Right atrium auricular region (tissue), 2 donors: ENCODE measurements around the gene NID2. TPM values are rescaled to one million over a fixed set of nuclear protein-coding genes. Genes with fewer than 3 reads are reported as not detected.

Experiments used
- DNase-seq: peaks from one replicate; pipeline ENCODE4 v3.0.0-alpha.2; 2019; ENCODE audit warnings: low spot score
- H3K27ac ChIP-seq, 2 donors: fragments of 200-600 bp; sonication (generic); 1 replicate in 1 of 2; 2 replicates in 1 of 2; pipeline ENCODE4 v1.5.1; 2016 to 2019
- H3K27me3 ChIP-seq, 2 donors: fragments of 200-600 bp; sonication (generic); one replicate each; pipeline versions ENCODE4 v1.5.1 to v1.6.0; 2017 to 2019
- H3K36me3 ChIP-seq: fragments of 200-600 bp; sonication (generic); one replicate; pipeline ENCODE4 v1.5.1; 2016
- H3K4me1 ChIP-seq, 2 donors: fragments of 200-600 bp; sonication (generic); one replicate each; pipeline versions ENCODE4 v1.5.1 to v1.6.0; 2017 to 2019
- H3K4me3 ChIP-seq, 2 donors: fragments of 200-600 bp; sonication (generic); 1 replicate in 1 of 2; 2 replicates in 1 of 2; pipeline ENCODE4 v1.5.1; 2017 to 2019; ENCODE audit warnings: mild to moderate bottlenecking in 1 of 2, moderate library complexity in 1 of 2
- H3K9me3 ChIP-seq, 2 donors: fragments of 200-600 bp; sonication (generic); one replicate each; pipeline ENCODE4 v1.5.1; 2019
- total RNA-seq, 2 donors: library from RNA; depleted of rRNA; stranded (reverse); fragments of >200 nt; gene quantifications; one replicate each; pipeline ENCODE4 v1.1.0, GENCODE V29; 2016
- TF ChIP-seq, protein P1 (sequence below), 2 donors: fragments of 200-600 bp; sonication (generic); IDR thresholded peaks; one replicate each; pipeline ENCODE4 v1.5.1; 2019; ENCODE audit warnings: antibody characterized with exemption in 2 of 2

NID2 gene
- total RNA-seq, 2 donors from 2014 or later, result 23.0 to 41.2 TPM

DNA sequence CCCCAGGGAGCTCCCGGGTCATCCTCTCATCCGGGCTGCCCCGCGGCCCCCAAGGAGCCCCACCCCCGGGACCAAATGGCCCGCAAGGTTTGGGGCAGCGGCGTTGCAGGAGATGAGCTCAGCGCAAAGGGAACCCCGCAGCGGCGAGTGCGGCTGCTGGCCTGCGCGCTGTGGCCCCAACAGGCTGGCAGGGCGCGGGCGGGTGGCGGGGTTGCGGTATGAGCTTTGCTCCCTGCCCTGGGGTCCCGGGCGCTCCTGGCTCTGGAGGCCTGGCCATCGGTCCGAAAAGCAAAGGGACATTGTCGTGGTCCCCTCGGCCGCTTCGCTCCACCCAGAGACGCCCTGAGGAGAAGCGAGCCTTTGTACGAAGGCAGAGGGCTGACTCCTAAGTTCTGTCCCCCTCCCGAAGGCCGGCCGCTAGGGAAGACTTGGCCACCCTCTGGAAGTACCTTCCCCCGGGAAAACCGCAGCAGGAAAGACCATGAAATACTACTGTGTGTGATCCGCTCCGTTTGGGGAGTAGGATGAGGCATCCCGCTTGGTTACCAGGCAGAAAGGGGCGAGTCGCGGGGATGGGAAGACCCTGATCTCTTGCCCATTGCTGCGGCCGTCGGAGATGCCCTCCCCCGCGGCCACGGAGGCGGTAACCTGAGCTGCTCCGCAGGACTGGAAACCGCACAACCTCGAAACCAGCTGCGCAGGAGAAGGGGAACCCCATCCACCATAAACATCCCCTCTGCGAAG lies 620 bp upstream of the NID2 start:
- DNase-seq, result no peak
- TF ChIP-seq, protein P1, sequence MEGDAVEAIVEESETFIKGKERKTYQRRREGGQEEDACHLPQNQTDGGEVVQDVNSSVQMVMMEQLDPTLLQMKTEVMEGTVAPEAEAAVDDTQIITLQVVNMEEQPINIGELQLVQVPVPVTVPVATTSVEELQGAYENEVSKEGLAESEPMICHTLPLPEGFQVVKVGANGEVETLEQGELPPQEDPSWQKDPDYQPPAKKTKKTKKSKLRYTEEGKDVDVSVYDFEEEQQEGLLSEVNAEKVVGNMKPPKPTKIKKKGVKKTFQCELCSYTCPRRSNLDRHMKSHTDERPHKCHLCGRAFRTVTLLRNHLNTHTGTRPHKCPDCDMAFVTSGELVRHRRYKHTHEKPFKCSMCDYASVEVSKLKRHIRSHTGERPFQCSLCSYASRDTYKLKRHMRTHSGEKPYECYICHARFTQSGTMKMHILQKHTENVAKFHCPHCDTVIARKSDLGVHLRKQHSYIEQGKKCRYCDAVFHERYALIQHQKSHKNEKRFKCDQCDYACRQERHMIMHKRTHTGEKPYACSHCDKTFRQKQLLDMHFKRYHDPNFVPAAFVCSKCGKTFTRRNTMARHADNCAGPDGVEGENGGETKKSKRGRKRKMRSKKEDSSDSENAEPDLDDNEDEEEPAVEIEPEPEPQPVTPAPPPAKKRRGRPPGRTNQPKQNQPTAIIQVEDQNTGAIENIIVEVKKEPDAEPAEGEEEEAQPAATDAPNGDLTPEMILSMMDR (IDR thresholded peaks at IDR 0.05), result peak in 1 of 2 donors; percentile 21
- Histone ChIP-seq H3K4me3 (peak overlapping the region; percentile 65 to 67), H3K9me3 (no peaks in the 10 kb centered on the region), H3K4me1 (peaks cover 0 to 24% of the 10 kb centered on the region in 2 donors), H3K27me3 (no peaks in the 10 kb centered on the region), H3K36me3 (no peaks in the 10 kb centered on the region), H3K27ac (peak overlapping the region; percentile 89 to 92)

DNA sequence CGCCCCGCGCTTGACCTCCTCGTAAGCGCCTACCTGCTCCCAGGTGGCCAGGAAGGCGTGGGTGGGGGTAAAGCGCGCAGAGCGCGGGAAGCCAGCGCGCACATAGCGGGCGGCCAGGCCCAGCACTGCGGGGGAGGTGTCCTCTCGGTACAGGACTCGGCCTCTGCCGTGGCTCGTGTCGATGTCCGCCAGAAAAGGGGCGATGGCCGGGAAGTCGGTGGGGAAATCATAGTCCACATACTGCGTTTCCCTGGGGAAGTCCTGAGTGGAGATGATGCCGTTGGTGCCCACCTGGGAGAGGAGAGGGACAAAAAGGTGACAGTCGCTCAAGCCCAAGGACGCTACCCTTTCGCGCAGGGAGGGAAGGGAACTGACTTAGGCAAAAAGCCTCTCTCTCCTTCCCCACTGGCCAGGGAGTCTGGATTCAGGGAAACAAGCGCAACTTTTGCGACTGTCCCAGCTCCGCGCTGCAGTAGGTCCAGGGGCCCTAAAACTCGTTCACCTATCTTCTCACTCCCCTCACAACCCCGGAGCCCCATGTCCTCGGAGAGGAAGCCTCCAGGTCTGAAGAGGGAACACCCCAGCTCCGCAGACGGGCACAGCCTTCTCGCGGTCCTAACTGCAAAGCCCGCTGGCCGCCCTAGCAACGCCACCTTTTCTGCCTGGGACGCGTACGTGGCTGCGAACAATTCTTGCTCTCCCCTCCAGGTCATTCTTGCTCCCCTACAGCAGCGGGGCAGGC lies 815 bp downstream of the NID2 start:
- H3K9me3 ChIP-seq, result no peaks in the 10 kb centered on the region
- TF ChIP-seq, protein P1 (IDR thresholded peaks at IDR 0.05), result no peak
- H3K27me3 ChIP-seq, result no peaks in the 10 kb centered on the region
- no peak for DNase-seq
- peak overlapping the region; percentile 65 to 67 for H3K4me3 ChIP-seq
- H3K36me3 ChIP-seq, result no peaks in the 10 kb centered on the region
- H3K27ac ChIP-seq, result peak overlapping the region; percentile 89 to 92
- peaks cover 0 to 35% of the 10 kb centered on the region in 2 donors for H3K4me1 ChIP-seq

DNA sequence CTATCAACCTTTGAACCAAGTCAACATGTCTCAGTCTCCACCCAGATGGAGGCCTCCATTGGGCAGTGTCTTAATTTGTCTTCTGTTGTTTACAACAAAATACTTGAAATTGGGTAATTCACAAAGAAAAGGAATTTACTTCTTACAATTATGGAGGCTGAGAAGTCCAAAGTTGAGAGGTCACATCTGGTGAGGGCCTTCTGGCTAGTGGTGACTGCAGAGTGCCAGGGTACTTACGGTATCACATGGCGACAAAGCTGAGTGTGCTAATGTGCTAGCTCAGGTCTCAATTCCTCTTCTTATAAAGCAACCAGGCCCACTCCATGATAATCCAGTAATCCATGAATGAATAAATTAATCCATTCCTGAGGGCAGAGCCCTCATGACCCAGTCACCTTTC lies 4.7 kb downstream of the NID2 start:
- Histone ChIP-seq H3K27ac (peak overlapping the region; percentile 71 to 76), H3K9me3 (no peaks in the 10 kb centered on the region), H3K4me1 (peaks cover 0 to 67% of the 10 kb centered on the region in 2 donors), H3K27me3 (no peaks in the 10 kb centered on the region), H3K4me3 (no peak overlapping the region), H3K36me3 (peaks cover under 1% of the 10 kb centered on the region)
- DNase-seq, result no peak
- TF ChIP-seq, protein P1 (IDR thresholded peaks at IDR 0.05), result no peak

DNA sequence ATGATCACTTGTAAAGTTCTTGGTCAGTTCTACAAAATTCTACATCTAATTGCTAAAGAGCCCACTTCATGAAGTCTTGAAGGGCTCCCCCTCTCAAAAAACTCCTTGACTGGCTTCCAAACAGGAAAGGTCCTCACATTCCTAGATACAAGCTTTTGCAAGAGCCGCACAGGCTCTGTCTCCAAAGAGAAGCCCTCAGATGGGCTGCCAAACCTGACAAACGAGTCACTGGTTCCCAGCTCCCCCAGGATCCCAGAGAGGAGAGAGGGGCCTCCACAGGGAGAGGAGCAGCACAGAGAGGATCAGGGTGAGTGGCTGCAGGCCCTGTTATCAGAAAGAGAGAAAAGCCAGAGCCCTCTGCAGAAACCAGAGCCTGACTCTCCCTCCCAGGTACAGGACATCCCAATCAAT lies 5.8 kb downstream of the NID2 start:
- H3K36me3 ChIP-seq, result peaks cover 7% of the 10 kb centered on the region
- H3K4me3 ChIP-seq, result no peak overlapping the region
- peak overlapping the region; percentile 71 to 76 for H3K27ac ChIP-seq
- H3K4me1 ChIP-seq, result peaks cover 0 to 77% of the 10 kb centered on the region in 2 donors
- no peaks in the 10 kb centered on the region for H3K9me3 ChIP-seq
- no peaks in the 10 kb centered on the region for H3K27me3 ChIP-seq
- DNase-seq, result no peak
- TF ChIP-seq, protein P1 (IDR thresholded peaks at IDR 0.05), result no peak

DNA sequence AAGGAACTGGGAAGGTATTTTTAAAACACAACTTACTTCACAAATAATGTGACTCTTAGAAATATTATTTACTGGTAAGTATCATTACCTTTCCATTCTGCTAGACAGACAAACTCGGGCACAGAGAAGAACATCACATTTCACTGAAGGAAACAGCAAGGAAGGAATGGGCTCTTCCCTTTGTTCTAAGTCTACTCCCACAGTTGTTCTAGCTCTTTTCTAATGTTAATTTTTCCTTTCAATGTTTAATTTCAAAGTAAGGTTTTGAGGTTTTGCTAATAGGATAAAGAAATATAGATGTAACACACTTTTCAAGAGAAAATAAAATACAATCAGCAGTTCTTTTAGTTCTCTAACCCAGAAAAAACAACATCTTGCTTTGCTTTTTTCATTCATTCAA lies 7.0 kb downstream of the NID2 start:
- peaks cover 0 to 67% of the 10 kb centered on the region in 2 donors for H3K4me1 ChIP-seq
- peak overlapping the region; percentile 71 to 76 for H3K27ac ChIP-seq
- no peaks in the 10 kb centered on the region for H3K9me3 ChIP-seq
- H3K36me3 ChIP-seq, result peaks cover 7% of the 10 kb centered on the region
- TF ChIP-seq, protein P1 (IDR thresholded peaks at IDR 0.05), result no peak
- no peak overlapping the region for H3K4me3 ChIP-seq
- no peak for DNase-seq
- no peaks in the 10 kb centered on the region for H3K27me3 ChIP-seq
